ENCODE results near the gene HOXA1.

HOXA1 gene

GRCh38 chr7:27113991-27114769 lies 18.4 kb upstream of the HOXA1 start:
- H2BK120ac ChIP-seq (ENCODE audit: low read depth, low read length): no peak overlapping the region
- H3K9me3 ChIP-seq (ENCODE audit: control insufficient read depth, low read length): no peaks in the 10 kb centered on the region
- peaks cover 17 to 27% of the 10 kb centered on the region in 2 experiments for H3K36me3 ChIP-seq (ENCODE audit: control insufficient read depth in 1 of 2, insufficient read depth in 2 of 2, low read depth in 1 of 2, low read length in 2 of 2)
- peak overlapping the region; percentile 76 for H2AK5ac ChIP-seq (ENCODE audit: low read length, severe bottlenecking)
- no peak overlapping the region for H3K18ac ChIP-seq (ENCODE audit: low read depth in 1 of 2, low read length in 2 of 2)
- H3K14ac ChIP-seq (ENCODE audit: low read length in 2 of 2): no peak overlapping the region
- no peak overlapping the region for H2BK12ac ChIP-seq (ENCODE audit: low read length in 2 of 2)
- no peak overlapping the region for H4K91ac ChIP-seq (ENCODE audit: low read length)
- H2BK15ac ChIP-seq (ENCODE audit: low read depth, poor library complexity, severe bottlenecking): no peak overlapping the region
- H3K4me3 ChIP-seq (ENCODE audit: insufficient read depth in 1 of 2, low read depth in 1 of 2, low read length in 2 of 2): peak overlapping the region; percentile 66 to 78
- peak overlapping the region; percentile 8 for H2BK5ac ChIP-seq (ENCODE audit: low read depth, low read length, poor library complexity, severe bottlenecking)
- peak; percentile 30 for DNase-seq
- H4K8ac ChIP-seq (ENCODE audit: low read length): no peak overlapping the region
- H3K4me1 ChIP-seq (ENCODE audit: control insufficient read depth, insufficient read depth, low read depth, low read length): peaks cover 13% of the 10 kb centered on the region
- no peak overlapping the region for H2AFZ ChIP-seq (ENCODE audit: low read depth, low read length)
- H3K23ac ChIP-seq (ENCODE audit: low read length in 2 of 2): no peak overlapping the region
- no peaks in the 10 kb centered on the region for H3K79me1 ChIP-seq (replicated peaks; ENCODE audit: low read length, poor library complexity, severe bottlenecking)
- H3K4me2 ChIP-seq (ENCODE audit: low read length, poor library complexity, severe bottlenecking): peak overlapping the region; percentile 59
- H3K27me3 ChIP-seq (ENCODE audit: control insufficient read depth in 1 of 2, insufficient read depth in 1 of 2, low read length in 2 of 2): no peaks in the 10 kb centered on the region
- H3K4ac ChIP-seq (ENCODE audit: low read depth in 1 of 2, low read length in 2 of 2): no peak overlapping the region
- peak overlapping the region; percentile 88 for H3K9ac ChIP-seq (ENCODE audit: low read length)
- H3K27ac ChIP-seq (ENCODE audit: low read length, poor library complexity, severe bottlenecking): peak overlapping the region; percentile 83
- WGBS: 3% methylated on average over 8 of the region's 26 CpGs

- H3K27me3 ChIP-seq (ENCODE audit: control insufficient read depth in 1 of 2, insufficient read depth in 1 of 2, low read length in 2 of 2): no peaks in the 10 kb centered on the region
- peak overlapping the region; percentile 51 for H3K4me2 ChIP-seq (ENCODE audit: low read length, poor library complexity, severe bottlenecking)
- no peak overlapping the region for H3K23ac ChIP-seq (ENCODE audit: low read length in 2 of 2)
- H3K18ac ChIP-seq (ENCODE audit: low read depth in 1 of 2, low read length in 2 of 2): no peak overlapping the region
- H4K8ac ChIP-seq (ENCODE audit: low read length): no peak overlapping the region
- 6% methylated on average over 19 of the region's 57 CpGs for WGBS
- H2BK5ac ChIP-seq (ENCODE audit: low read depth, low read length, poor library complexity, severe bottlenecking): peak overlapping the region; percentile 96
- H2AFZ ChIP-seq (ENCODE audit: low read depth, low read length): no peak overlapping the region
- no peak overlapping the region for H2BK15ac ChIP-seq (ENCODE audit: low read depth, poor library complexity, severe bottlenecking)
- H4K91ac ChIP-seq (ENCODE audit: low read length): no peak overlapping the region
- peaks cover 11 to 32% of the 10 kb centered on the region in 2 experiments for H3K36me3 ChIP-seq (ENCODE audit: control insufficient read depth in 1 of 2, insufficient read depth in 2 of 2, low read depth in 1 of 2, low read length in 2 of 2)
- peak overlapping the region; percentile 77 for H3K27ac ChIP-seq (ENCODE audit: low read length, poor library complexity, severe bottlenecking)
- peak overlapping the region; percentile 66 to 87 for H3K4me3 ChIP-seq (ENCODE audit: insufficient read depth in 1 of 2, low read depth in 1 of 2, low read length in 2 of 2)
- H3K9ac ChIP-seq (ENCODE audit: low read length): peak overlapping the region; percentile 89
- H3K14ac ChIP-seq (ENCODE audit: low read length in 2 of 2): no peak overlapping the region
- H3K4ac ChIP-seq (ENCODE audit: low read depth in 1 of 2, low read length in 2 of 2): no peak overlapping the region
- H2BK120ac ChIP-seq (ENCODE audit: low read depth, low read length): no peak overlapping the region
- H3K4me1 ChIP-seq (ENCODE audit: control insufficient read depth, insufficient read depth, low read depth, low read length): peaks cover 18% of the 10 kb centered on the region
- DNase-seq: peak; percentile 71
- no peak overlapping the region for H2BK12ac ChIP-seq (ENCODE audit: low read length in 2 of 2)
- H3K9me3 ChIP-seq (ENCODE audit: control insufficient read depth, low read length): no peaks in the 10 kb centered on the region
- H2AK5ac ChIP-seq (ENCODE audit: low read length, severe bottlenecking): no peak overlapping the region
- H3K79me1 ChIP-seq (replicated peaks; ENCODE audit: low read length, poor library complexity, severe bottlenecking): no peaks in the 10 kb centered on the region
Observed at GRCh38 chr7:27112955-27113949, 17.5 kb upstream of the HOXA1 start.

GRCh38 chr7:27112361-27112760 lies 16.6 kb upstream of the HOXA1 start:
- Histone ChIP-seq H3K36me3 (ENCODE audit: control insufficient read depth in 1 of 2, insufficient read depth in 2 of 2, low read depth in 1 of 2, low read length in 2 of 2) (peaks cover 8 to 33% of the 10 kb centered on the region in 2 experiments), H3K14ac (ENCODE audit: low read length in 2 of 2) (no peak overlapping the region), H2AFZ (ENCODE audit: low read depth, low read length) (no peak overlapping the region), H2BK12ac (ENCODE audit: low read length in 2 of 2) (no peak overlapping the region), H2BK120ac (ENCODE audit: low read depth, low read length) (no peak overlapping the region), H2BK5ac (ENCODE audit: low read depth, low read length, poor library complexity, severe bottlenecking) (no peak overlapping the region), H2BK15ac (ENCODE audit: low read depth, poor library complexity, severe bottlenecking) (no peak overlapping the region), H3K4me3 (ENCODE audit: insufficient read depth in 1 of 2, low read depth in 1 of 2, low read length in 2 of 2) (peak overlapping the region in 1 of 2 experiments; percentile 87), H3K18ac (ENCODE audit: low read depth in 1 of 2, low read length in 2 of 2) (no peak overlapping the region), H3K79me1 (replicated peaks; ENCODE audit: low read length, poor library complexity, severe bottlenecking) (no peaks in the 10 kb centered on the region), H3K23ac (ENCODE audit: low read length in 2 of 2) (no peak overlapping the region), H3K4ac (ENCODE audit: low read depth in 1 of 2, low read length in 2 of 2) (no peak overlapping the region), H3K27me3 (ENCODE audit: control insufficient read depth in 1 of 2, insufficient read depth in 1 of 2, low read length in 2 of 2) (no peaks in the 10 kb centered on the region), H3K9me3 (ENCODE audit: control insufficient read depth, low read length) (no peaks in the 10 kb centered on the region), H3K9ac (ENCODE audit: low read length) (peak overlapping the region; percentile 89), H3K4me1 (ENCODE audit: control insufficient read depth, insufficient read depth, low read depth, low read length) (peaks cover 21% of the 10 kb centered on the region), H3K4me2 (ENCODE audit: low read length, poor library complexity, severe bottlenecking) (no peak overlapping the region), H3K27ac (ENCODE audit: low read length, poor library complexity, severe bottlenecking) (peak overlapping the region; percentile 77), H4K91ac (ENCODE audit: low read length) (no peak overlapping the region), H2AK5ac (ENCODE audit: low read length, severe bottlenecking) (no peak overlapping the region), H4K8ac (ENCODE audit: low read length) (no peak overlapping the region)
- 69% methylated on average over 3 of the region's 4 CpGs for WGBS
- no peak for DNase-seq
